GM19193 (cell line): ENCODE measurements around the gene STOX2.

Experiments
- POLR2A ChIP-seq: IDR thresholded peaks from 4 replicates; pipeline ENCODE4 v1.6.1; 2011; ENCODE audit not compliant: insufficient read depth, insufficient read length; ENCODE audit errors: extremely low read depth

STOX2 gene

GRCh38 chr4:183912585-183912984, 7.5 kb downstream of the STOX2 start:
- TF ChIP-seq POLR2A, result no peak

DNA sequence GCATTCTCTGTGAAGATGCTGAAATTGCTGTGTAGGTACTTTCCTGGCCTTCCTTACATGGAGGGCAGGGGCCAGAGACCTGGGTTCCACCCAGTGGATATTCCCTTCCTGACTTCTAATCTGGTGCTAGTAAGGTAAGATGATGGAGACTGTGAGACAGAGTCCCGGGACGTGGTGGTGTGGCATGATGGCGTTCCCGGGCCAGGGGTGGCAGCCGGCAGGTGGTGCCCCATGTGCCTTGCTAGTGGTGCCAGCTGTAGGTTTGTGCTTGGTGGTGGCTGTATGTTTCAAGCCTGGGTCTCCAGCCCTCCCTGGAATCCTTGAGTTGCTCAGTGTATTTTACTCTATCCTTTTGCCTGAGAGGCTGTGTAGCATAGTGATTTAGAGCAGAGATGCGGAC, 10.9 kb downstream of the STOX2 start:
- no peak for TF ChIP-seq POLR2A

GRCh38 chr4:183918696-183919095, 13.6 kb downstream of the STOX2 start:
- no peak for TF ChIP-seq POLR2A

GRCh38 chr4:183919141-183919540, 14.0 kb downstream of the STOX2 start:
- no peak for TF ChIP-seq POLR2A

- no peak for TF ChIP-seq POLR2A
Observed at GRCh38 chr4:183920512-183920911, 15.4 kb downstream of the STOX2 start.

DNA sequence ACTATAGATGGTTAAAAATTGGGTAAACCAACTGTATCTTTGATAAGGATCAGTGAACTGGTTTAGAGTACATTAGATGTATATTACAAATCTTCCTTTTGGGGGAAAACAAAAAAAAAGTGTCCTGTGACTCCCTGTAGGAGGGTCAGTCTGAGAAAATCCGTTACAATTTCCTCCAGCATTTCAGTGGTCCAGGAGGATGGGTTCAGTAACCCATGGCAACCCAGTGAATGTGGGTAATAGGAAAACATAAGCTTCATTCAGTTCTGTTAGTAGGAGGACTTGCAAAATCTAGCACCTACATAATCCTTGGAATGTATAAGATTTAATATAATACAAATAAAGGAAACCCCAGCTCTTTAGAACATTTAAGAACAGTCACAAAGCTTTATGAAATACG, 16.2 kb downstream of the STOX2 start:
- no peak for TF ChIP-seq POLR2A

- no peak for TF ChIP-seq POLR2A
Observed at GRCh38 chr4:183924362-183925044, 19.4 kb downstream of the STOX2 start.

- no peak for TF ChIP-seq POLR2A
Observed at GRCh38 chr4:183926950-183927349, 21.8 kb downstream of the STOX2 start.

DNA sequence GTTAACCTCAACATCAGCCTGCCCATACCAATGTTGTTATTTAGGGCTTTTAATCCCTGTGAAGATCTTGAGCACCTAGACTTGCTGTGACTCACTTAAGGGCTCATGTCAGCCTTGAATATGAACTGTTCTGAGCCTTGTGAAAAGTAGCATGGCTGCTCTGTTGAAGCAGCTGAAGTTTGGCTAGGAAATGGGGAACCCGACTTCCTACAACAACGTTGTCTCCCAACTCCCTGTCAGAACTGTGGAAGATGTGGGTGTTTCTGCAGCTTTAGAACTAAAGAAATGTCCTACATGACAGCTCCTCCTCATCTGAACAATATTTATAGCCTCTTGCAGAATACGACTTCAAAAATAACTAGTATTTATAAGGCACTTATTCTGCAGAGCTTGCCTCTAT, 27.5 kb downstream of the STOX2 start:
- TF ChIP-seq POLR2A, result no peak

GRCh38 chr4:183934761-183935160, 29.7 kb downstream of the STOX2 start:
- TF ChIP-seq POLR2A, result no peak

DNA sequence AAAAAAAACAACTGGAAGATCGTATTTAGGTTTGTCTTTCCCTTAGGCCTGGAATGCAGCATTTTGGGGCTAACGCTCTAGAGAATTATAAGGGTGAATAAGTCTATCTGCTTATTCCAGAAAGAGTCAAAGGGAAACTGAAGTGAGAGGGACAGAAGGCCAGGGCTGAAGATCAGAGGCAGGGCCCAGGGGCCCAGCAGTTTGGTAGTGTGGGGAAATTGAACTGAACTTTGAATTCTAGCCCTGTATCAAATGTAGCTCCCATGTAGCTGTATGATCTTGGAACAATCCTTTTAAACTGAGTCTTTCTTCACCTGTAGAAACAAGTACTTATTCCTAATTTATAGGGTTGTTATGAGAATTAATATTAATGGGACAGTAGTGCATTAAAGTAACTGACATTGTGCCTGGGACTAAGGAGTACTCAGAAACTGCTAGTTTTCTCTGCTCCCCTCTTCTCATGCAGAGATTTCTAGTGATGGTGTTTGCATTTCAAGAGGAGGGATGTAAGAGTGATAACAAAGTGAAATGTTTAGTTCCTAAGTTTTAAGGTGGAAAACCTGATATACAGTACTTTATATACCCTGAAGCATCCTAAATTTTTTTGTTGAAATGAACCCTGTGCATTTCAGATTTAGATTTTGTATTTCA, 30.4 kb downstream of the STOX2 start:
- no peak for TF ChIP-seq POLR2A

GRCh38 chr4:183936047-183936446, 30.9 kb downstream of the STOX2 start:
- TF ChIP-seq POLR2A, result no peak

DNA sequence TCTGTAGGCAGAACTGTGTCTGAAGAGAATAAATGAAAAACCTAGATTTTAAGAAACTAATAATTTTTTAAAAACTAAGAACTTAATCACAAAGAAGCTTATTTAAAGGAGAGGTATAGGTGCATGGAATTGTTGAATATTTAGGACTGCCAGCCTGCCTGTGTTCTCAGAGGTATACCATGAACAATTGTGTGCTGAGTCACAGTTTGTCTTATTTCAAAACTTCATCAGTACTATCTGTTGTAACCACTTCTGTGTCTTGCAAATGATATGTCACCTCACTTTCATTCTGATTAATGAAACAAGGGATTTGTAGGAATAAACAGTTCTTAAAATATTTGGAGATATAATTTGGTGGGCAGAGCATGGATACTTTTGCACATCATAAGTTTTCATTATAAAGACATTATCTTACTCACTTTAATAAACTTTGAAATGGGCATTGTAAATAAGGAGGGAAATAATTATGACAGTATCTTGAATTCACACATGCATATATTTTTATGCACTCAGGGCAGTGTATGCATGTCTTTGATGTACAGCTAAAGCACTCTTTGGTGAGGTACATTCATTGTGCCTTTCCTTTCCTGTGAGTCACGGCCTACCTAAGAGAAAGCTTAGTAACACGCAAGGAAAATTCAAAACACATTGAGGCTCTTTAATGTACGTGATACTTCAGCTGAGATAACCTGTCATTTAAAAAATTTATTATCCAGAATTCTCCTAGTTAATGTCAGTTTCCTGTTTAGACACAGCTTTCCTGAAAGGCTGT, 31.7 kb downstream of the STOX2 start:
- TF ChIP-seq POLR2A, result no peak

GRCh38 chr4:183940864-183941263, 35.8 kb downstream of the STOX2 start:
- TF ChIP-seq POLR2A, result no peak

DNA sequence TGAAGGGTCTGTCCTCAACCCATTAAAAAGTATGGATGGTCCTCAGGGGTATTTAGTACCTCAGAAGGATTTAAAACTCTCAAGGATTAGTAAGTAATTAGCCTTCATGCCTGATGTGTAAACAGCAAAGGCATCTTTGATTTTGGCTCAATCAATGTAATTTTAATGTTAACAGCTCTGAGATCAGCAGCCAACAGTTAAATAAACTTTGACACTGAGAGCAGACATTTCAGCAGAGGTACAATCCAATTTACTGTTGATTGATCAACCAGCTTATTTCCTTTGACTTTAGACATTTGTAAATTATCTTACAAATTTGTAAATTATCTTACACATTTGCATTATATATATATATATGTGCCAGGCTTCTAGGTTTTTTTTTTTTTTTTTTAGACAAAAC, 36.9 kb downstream of the STOX2 start:
- TF ChIP-seq POLR2A, result no peak

GRCh38 chr4:183945741-183946140, 40.6 kb downstream of the STOX2 start:
- TF ChIP-seq POLR2A, result no peak
